GM10248 (cell line): Measurements from ENCODE around the gene TJAP1.

ENCODE experiments used
- CTCF ChIA-PET: fragments of 300-600 bp; sonication (Branson Sonifier 250); formaldehyde crosslinking; extraction: SDS; loops from one replicate; lab custom pipeline; 2021; ENCODE audit warnings: antibody characterized with exemption; lab: Yijun Ruan, JAX
- POLR2A ChIA-PET: fragments of 350-650 bp; sonication (Branson Sonifier 250); formaldehyde crosslinking; extraction: SDS; loops from one replicate; lab custom pipeline; 2020; ENCODE audit warnings: antibody characterized with exemption; lab: Yijun Ruan, JAX
- DNase-seq: peaks from one replicate; pipeline ENCODE4 v3.0.0; 2012; ENCODE audit errors: extremely low spot score
- CTCF ChIP-seq: IDR thresholded peaks from 2 replicates; pipeline ENCODE4 v1.5.1; 2012; ENCODE audit warnings: mild to moderate bottlenecking, low read depth; ENCODE audit errors: extremely low read depth, missing control alignments, control extremely low read depth

The TJAP1 gene

GRCh38 chr6:43515808-43516207, 38.4 kb downstream of the TJAP1 start:
- CTCF ChIA-PET = interaction anchor here (1.4 to 8.0 kb wide), 2 partner anchors 9 to 287 kb away, joined by 3 to 56 read pairs; partner anchors contain the start of gene DNPH1
- POLR2A ChIA-PET = interaction anchor here (0.6 kb wide), 1 partner anchor 59 kb away, joined by 3 read pairs; no protein-coding TSS in a partner anchor
- DNase-seq = no peak
- TF ChIP-seq CTCF = no peak

GRCh38 chr6:43516367-43516696, 39.0 kb downstream of the TJAP1 start:
- DNase-seq = no peak
- CTCF ChIA-PET = interaction anchor here (1.4 to 8.0 kb wide), 4 partner anchors 10 to 287 kb away, joined by 3 to 56 read pairs (median 4); partner anchors contain the start of gene DNPH1
- TF ChIP-seq CTCF = no peak
- POLR2A ChIA-PET = interaction anchor here (0.5 to 1.1 kb wide), 2 partner anchors 9 to 36 kb away, joined by 3 read pairs; no protein-coding TSS in a partner anchor

GRCh38 chr6:43516697-43517504, 39.5 kb downstream of the TJAP1 start, which contains the start of the genes POLR1C and YIPF3:
Gene POLR1C (plus strand): TSS chr6:43517089. CDS start chr6:43517110, 21 bp downstream.
Gene YIPF3 (minus strand): TSS chr6:43516926. CDS start chr6:43516807, 119 bp downstream.
- peak; percentile 98 for DNase-seq
- no peak for TF ChIP-seq CTCF
- ChIA-PET POLR2A (interaction anchor here (0.5 to 1.1 kb wide), 2 partner anchors 9 to 37 kb away, joined by 3 read pairs; no protein-coding TSS in a partner anchor), CTCF (interaction anchor here (1.4 to 8.0 kb wide), 4 partner anchors 10 to 288 kb away, joined by 3 to 56 read pairs (median 4); partner anchors contain the start of gene DNPH1)

GRCh38 chr6:43517505-43518357, 40.4 kb downstream of the TJAP1 start:
- POLR2A ChIA-PET = interaction anchor here (1.1 kb wide), 1 partner anchor 8 kb away, joined by 3 read pairs; no protein-coding TSS in a partner anchor
- CTCF ChIA-PET = interaction anchor here (1.4 to 8.0 kb wide), 4 partner anchors 11 to 18 kb away, joined by 4 to 56 read pairs (median 5); no protein-coding TSS in a partner anchor
- no peak for DNase-seq
- TF ChIP-seq CTCF = no peak

- ChIA-PET POLR2A (no interaction called here), CTCF (interaction anchor here (1.4 to 8.0 kb wide), 4 partner anchors 10 to 29 kb away, joined by 5 to 56 read pairs (median 6); partner anchors contain the start of gene LRRC73)
- DNase-seq = no peak
- no peak for TF ChIP-seq CTCF
Measured at GRCh38 chr6:43520097-43520496, 42.7 kb downstream of the TJAP1 start.
